Neuronal stem cell (in vitro differentiated cells): ENCODE results near the gene SLC22A7.

Source experiments
- DNase-seq: peaks from one replicate; pipeline ENCODE4 v3.0.0-alpha.2; 2013; ENCODE audit warnings: low spot score
- H2AFZ ChIP-seq: one replicate; pipeline ENCODE4 v1.6.1; 2013; ENCODE audit warnings: mild to moderate bottlenecking, low read length, inconsistent platforms
- H2AK5ac ChIP-seq: 2 replicates; pipeline ENCODE4 v1.6.1; 2013; ENCODE audit warnings: low read depth, mild to moderate bottlenecking, inconsistent platforms, low read length, moderate library complexity, mixed read lengths
- H2BK120ac ChIP-seq: 2 replicates; pipeline ENCODE4 v1.6.1; 2013; ENCODE audit warnings: low read depth, mild to moderate bottlenecking, inconsistent platforms, low read length, moderate library complexity, mixed read lengths
- H2BK12ac ChIP-seq: one replicate; pipeline ENCODE4 v1.6.1; 2013; ENCODE audit warnings: low read length, inconsistent platforms
- H2BK15ac ChIP-seq: 2 replicates; pipeline ENCODE4 v1.6.1; 2013; ENCODE audit warnings: mild to moderate bottlenecking, low read length, inconsistent platforms, mixed read lengths
- H2BK5ac ChIP-seq: one replicate; pipeline ENCODE4 v1.6.1; 2013; ENCODE audit warnings: inconsistent platforms, mild to moderate bottlenecking, low read length, moderate library complexity
- H3K14ac ChIP-seq: one replicate; pipeline ENCODE4 v1.6.1; 2013; ENCODE audit warnings: low read length, inconsistent platforms
- H3K18ac ChIP-seq: 2 replicates; pipeline ENCODE4 v1.6.1; 2013; ENCODE audit warnings: low read length, inconsistent platforms
- H3K23ac ChIP-seq: 2 replicates; pipeline ENCODE4 v1.6.1; 2013; ENCODE audit warnings: low read depth, mild to moderate bottlenecking, mixed read lengths, low read length, inconsistent platforms; ENCODE audit not compliant: poor library complexity
- H3K27ac ChIP-seq: replicated peaks from 3 replicates; pipeline ENCODE4 v1.5.1; 2013; ENCODE audit warnings: low read length, inconsistent platforms
- H3K27me3 ChIP-seq, 3 experiments: 2 replicates each; pipeline ENCODE4 v1.6.1; 2013; ENCODE audit warnings: low read length in 3 of 3, mild to moderate bottlenecking in 2 of 3, inconsistent platforms in 1 of 3, low read depth in 1 of 3, mixed read lengths in 1 of 3, moderate library complexity in 1 of 3; ENCODE audit not compliant: control insufficient read depth in 3 of 3, insufficient read depth in 3 of 3
- H3K36me3 ChIP-seq, 2 donors: replicated peaks in 1 of 2; 2 replicates each; pipeline ENCODE4 v1.6.1; 2013; ENCODE audit warnings: low read length in 2 of 2; ENCODE audit not compliant: control insufficient read depth in 2 of 2, insufficient read depth in 2 of 2
- H3K4ac ChIP-seq: 2 replicates; pipeline ENCODE4 v1.6.1; 2013; ENCODE audit warnings: inconsistent platforms, mild to moderate bottlenecking, low read length, moderate library complexity
- H3K4me1 ChIP-seq, 2 donors: 1 replicate in 1 of 2; 2 replicates in 1 of 2; pipeline ENCODE4 v1.6.1; 2013; ENCODE audit warnings: low read length in 2 of 2, low read depth in 1 of 2; ENCODE audit not compliant: control insufficient read depth in 2 of 2, insufficient read depth in 1 of 2
- H3K4me2 ChIP-seq: one replicate; pipeline ENCODE4 v1.6.1; 2013; ENCODE audit warnings: mild to moderate bottlenecking, low read length, inconsistent platforms; ENCODE audit not compliant: insufficient read depth, poor library complexity, severe bottlenecking
- H3K4me3 ChIP-seq, 2 donors: 2 replicates each; pipeline ENCODE4 v1.5.1; 2013; ENCODE audit warnings: low read length in 2 of 2, mild to moderate bottlenecking in 2 of 2, inconsistent platforms in 1 of 2, moderate library complexity in 1 of 2
- H3K79me1 ChIP-seq: one replicate; pipeline ENCODE4 v1.6.1; 2013; ENCODE audit warnings: low read depth, mild to moderate bottlenecking, inconsistent platforms, low read length, moderate library complexity
- H3K9ac ChIP-seq: one replicate; pipeline ENCODE4 v1.6.1; 2013; ENCODE audit warnings: mild to moderate bottlenecking, low read depth, low read length, inconsistent platforms; ENCODE audit not compliant: poor library complexity
- H3K9me3 ChIP-seq, 2 donors: replicated peaks in 1 of 2; 2 replicates each; pipeline versions ENCODE3 to v1.6.1; 2013; ENCODE audit warnings: low read length in 2 of 2, mild to moderate bottlenecking in 2 of 2, inconsistent platforms in 1 of 2, low read depth in 1 of 2, mixed read lengths in 1 of 2, moderate library complexity in 1 of 2; ENCODE audit not compliant: control insufficient read depth in 2 of 2, insufficient read depth in 1 of 2
- H4K8ac ChIP-seq: one replicate; pipeline ENCODE4 v1.6.1; 2013; ENCODE audit warnings: low read depth, mild to moderate bottlenecking, inconsistent platforms, low read length, moderate library complexity
- H4K91ac ChIP-seq: one replicate; pipeline ENCODE4 v1.6.1; 2013; ENCODE audit warnings: low read length, low read depth, mild to moderate bottlenecking, inconsistent platforms; ENCODE audit not compliant: poor library complexity
- WGBS, 2 donors: extraction: QIAGEN DNeasy Blood & Tissue Kit; methylation state at CpG; one replicate each; pipeline ENCODE4 v1.1.7; 2013; ENCODE audit warnings: missing lambda C conversion rate in 2 of 2, mixed read lengths in 1 of 2; ENCODE audit not compliant: insufficient read length in 2 of 2, insufficient replicate concordance in 1 of 2; ENCODE audit errors: extremely low coverage in 2 of 2; 5-methylcytosine and 5-hydroxymethylcytosine counted together

Gene SLC22A7

DNA sequence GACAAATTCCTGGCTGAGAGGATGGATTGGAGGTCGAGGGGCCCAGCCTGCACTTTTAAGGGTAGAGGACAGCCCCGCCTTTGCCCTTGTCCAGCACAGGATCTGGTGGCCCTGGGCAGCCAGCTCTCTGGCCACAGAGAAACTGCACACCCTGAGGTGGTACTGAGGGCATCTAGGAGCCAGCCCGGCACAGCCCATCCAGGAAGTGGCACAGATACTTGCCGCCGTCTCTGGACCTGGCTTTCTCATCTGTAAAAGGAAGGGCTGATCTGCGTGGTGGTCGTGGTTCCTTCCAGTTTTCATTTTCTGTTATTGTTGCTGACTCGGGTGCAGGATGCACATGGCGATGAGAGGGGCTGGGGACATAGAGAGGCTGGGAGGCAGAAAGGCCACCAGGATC is 16.0 kb upstream of the SLC22A7 start:
- H3K36me3 ChIP-seq, result no peaks in the 10 kb centered on the region
- no peak overlapping the region for H2BK15ac ChIP-seq
- no peak overlapping the region for H4K8ac ChIP-seq
- H4K91ac ChIP-seq, result no peak overlapping the region
- H3K18ac ChIP-seq, result no peak overlapping the region
- no peaks in the 10 kb centered on the region for H3K9me3 ChIP-seq
- H3K4me1 ChIP-seq, result peaks cover 14 to 20% of the 10 kb centered on the region in 2 donors
- no peak overlapping the region for H3K4me2 ChIP-seq
- no peak overlapping the region for H3K27ac ChIP-seq
- H3K4me3 ChIP-seq, result no peak overlapping the region
- no peak overlapping the region for H2BK12ac ChIP-seq
- H3K79me1 ChIP-seq, result no peaks in the 10 kb centered on the region
- no CpG with 5 or more reads among the region's 9 CpGs for WGBS, 2 donors
- H3K14ac ChIP-seq, result no peak overlapping the region
- H3K9ac ChIP-seq, result no peak overlapping the region
- no peak overlapping the region for H2BK120ac ChIP-seq
- no peak overlapping the region for H3K4ac ChIP-seq
- DNase-seq, result no peak
- peak overlapping the region; percentile 2 for H2AK5ac ChIP-seq
- peaks cover 0 to 3% (median 0%) of the 10 kb centered on the region in 3 experiments for H3K27me3 ChIP-seq
- H2BK5ac ChIP-seq, result no peak overlapping the region
- H2AFZ ChIP-seq, result no peak overlapping the region
- no peak overlapping the region for H3K23ac ChIP-seq

DNA sequence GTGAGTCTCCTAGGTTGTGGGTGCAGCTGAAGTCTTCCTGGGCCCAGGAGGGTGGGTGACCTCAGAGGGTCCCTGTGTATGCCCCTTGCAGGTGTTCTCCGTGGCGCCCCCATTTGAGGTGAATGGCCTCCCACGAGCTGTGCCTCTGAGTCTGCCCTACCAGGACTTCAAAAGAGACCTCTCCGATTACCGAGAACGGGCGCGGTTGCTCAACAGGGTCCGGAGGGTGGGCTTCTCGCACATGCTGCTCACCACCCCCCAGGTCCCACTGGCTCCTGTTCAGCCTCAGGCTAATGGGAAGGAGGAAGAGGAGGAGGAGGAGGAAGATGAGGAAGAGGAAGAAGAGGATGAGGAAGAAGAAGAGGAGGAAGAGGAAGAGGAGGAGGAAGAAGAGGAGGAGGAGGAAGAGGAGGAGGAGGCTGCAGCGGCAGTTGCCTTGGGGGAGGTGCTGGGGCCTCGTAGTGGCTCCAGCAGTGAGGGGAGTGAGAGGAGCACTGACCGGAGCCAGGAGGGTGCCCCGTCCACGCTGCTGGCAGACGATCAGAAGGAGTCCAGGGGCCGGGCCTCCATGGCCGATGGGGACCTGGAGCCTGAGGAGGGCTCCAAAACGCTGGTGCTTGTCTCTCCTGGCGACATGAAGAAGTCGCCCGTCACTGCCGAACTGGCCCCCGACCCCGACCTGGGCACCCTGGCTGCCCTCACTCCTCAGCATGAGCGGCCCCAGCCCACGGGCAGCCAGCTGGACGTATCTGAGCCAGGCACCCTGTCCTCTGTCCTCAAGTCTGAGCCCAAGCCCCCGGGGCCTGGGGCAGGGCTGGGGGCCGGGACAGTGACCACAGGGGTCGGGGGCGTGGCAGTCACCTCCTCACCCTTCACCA is 15.2 kb upstream of the SLC22A7 start:
- H3K18ac ChIP-seq, result no peak overlapping the region
- H3K9ac ChIP-seq, result no peak overlapping the region
- H3K4me3 ChIP-seq, result no peak overlapping the region
- no peaks in the 10 kb centered on the region for H3K36me3 ChIP-seq
- no peak overlapping the region for H3K23ac ChIP-seq
- no peak overlapping the region for H3K4me2 ChIP-seq
- H3K4ac ChIP-seq, result no peak overlapping the region
- peak overlapping the region; percentile 14 for H2BK120ac ChIP-seq
- no peaks in the 10 kb centered on the region for H3K9me3 ChIP-seq
- peaks cover 10 to 15% of the 10 kb centered on the region in 2 donors for H3K4me1 ChIP-seq
- WGBS, 2 donors, result no CpG with 5 or more reads among the region's 32 CpGs
- H3K27me3 ChIP-seq, result peaks cover 0 to 3% (median 0%) of the 10 kb centered on the region in 3 experiments
- H2BK12ac ChIP-seq, result no peak overlapping the region
- H3K79me1 ChIP-seq, result no peaks in the 10 kb centered on the region
- no peak overlapping the region for H4K8ac ChIP-seq
- no peak for DNase-seq
- no peak overlapping the region for H4K91ac ChIP-seq
- peak overlapping the region; percentile 2 for H2AK5ac ChIP-seq
- no peak overlapping the region for H3K27ac ChIP-seq
- H2BK15ac ChIP-seq, result peak overlapping the region; percentile 32
- H2BK5ac ChIP-seq, result no peak overlapping the region
- peak overlapping the region; percentile 78 for H3K14ac ChIP-seq
- H2AFZ ChIP-seq, result no peak overlapping the region

DNA sequence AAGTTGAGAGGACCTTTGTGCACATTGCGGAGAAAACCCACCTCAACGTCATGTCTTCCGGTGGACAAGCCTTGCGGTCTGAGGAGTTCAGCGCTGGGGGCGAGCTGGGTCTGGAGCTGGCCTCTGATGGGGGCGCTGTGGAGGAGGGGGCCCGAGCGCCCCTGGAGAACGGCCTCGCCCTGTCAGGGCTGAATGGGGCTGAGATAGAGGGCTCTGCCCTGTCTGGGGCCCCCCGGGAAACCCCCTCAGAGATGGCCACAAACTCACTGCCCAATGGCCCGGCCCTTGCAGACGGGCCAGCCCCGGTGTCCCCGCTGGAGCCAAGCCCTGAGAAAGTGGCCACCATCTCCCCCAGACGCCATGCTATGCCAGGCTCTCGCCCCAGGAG is 14.6 kb upstream of the SLC22A7 start:
- Histone ChIP-seq H4K91ac (no peak overlapping the region), H3K18ac (no peak overlapping the region), H3K27me3 (peaks cover 0 to 3% (median 0%) of the 10 kb centered on the region in 3 experiments), H3K36me3 (no peaks in the 10 kb centered on the region), H2BK120ac (peak overlapping the region; percentile 14), H3K23ac (peak overlapping the region; percentile 32), H3K14ac (no peak overlapping the region), H4K8ac (no peak overlapping the region), H3K27ac (no peak overlapping the region), H3K4ac (no peak overlapping the region), H2AFZ (no peak overlapping the region), H3K9me3 (no peaks in the 10 kb centered on the region), H3K4me1 (peaks cover 4 to 10% of the 10 kb centered on the region in 2 donors), H2BK12ac (no peak overlapping the region), H2BK5ac (no peak overlapping the region), H2AK5ac (peak overlapping the region; percentile 2), H3K9ac (no peak overlapping the region), H3K79me1 (no peaks in the 10 kb centered on the region), H3K4me2 (no peak overlapping the region), H3K4me3 (no peak overlapping the region), H2BK15ac (no peak overlapping the region)
- whole genome bisulfite sequencing, 2 donors, result no CpG with 5 or more reads among the region's 18 CpGs
- no peak for DNase-seq

DNA sequence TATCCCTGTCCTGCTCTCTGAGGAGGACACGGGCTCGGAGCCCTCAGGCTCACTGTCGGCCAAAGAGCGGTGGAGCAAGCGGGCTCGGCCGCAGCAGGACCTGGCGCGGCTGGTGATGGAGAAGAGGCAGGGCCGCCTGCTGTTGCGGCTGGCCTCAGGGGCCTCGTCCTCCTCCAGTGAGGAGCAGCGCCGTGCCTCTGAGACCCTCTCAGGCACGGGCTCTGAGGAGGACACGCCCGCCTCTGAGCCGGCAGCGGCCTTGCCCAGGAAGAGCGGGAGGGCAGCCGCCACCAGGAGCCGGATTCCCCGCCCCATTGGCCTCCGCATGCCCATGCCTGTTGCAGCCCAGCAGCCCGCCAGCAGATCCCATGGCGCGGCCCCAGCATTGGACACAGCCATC is 14.2 kb upstream of the SLC22A7 start:
- H3K27me3 ChIP-seq, result peaks cover 0 to 4% (median 0%) of the 10 kb centered on the region in 3 experiments
- no peak for DNase-seq
- no peak overlapping the region for H2BK12ac ChIP-seq
- no peak overlapping the region for H3K27ac ChIP-seq
- H3K4me3 ChIP-seq, result no peak overlapping the region
- peak overlapping the region; percentile 2 for H2AK5ac ChIP-seq
- no peak overlapping the region for H2AFZ ChIP-seq
- no CpG with 5 or more reads among the region's 27 CpGs for WGBS, 2 donors
- no peak overlapping the region for H3K4me2 ChIP-seq
- H2BK5ac ChIP-seq, result no peak overlapping the region
- H4K8ac ChIP-seq, result no peak overlapping the region
- H2BK15ac ChIP-seq, result no peak overlapping the region
- no peak overlapping the region for H3K4ac ChIP-seq
- H3K4me1 ChIP-seq, result peaks cover under 1 to 6% of the 10 kb centered on the region in 2 donors
- no peaks in the 10 kb centered on the region for H3K79me1 ChIP-seq
- no peak overlapping the region for H2BK120ac ChIP-seq
- H3K36me3 ChIP-seq, result no peaks in the 10 kb centered on the region
- no peak overlapping the region for H4K91ac ChIP-seq
- peak overlapping the region; percentile 33 for H3K14ac ChIP-seq
- no peak overlapping the region for H3K9ac ChIP-seq
- H3K9me3 ChIP-seq, result no peaks in the 10 kb centered on the region
- H3K18ac ChIP-seq, result peak overlapping the region; percentile 0
- H3K23ac ChIP-seq, result peak overlapping the region; percentile 32
